OCI-LY1 (cell line): ENCODE results near the gene CARD19.

Experiments used
- EZH2 ChIP-seq: fragments of 200-600 bp; sonication (generic), shearing (Covaris generic); IDR thresholded peaks from 2 replicates; pipeline ENCODE4 v1.8.0; 2017; ENCODE audit warnings: borderline replicate concordance, mixed run types, mild to moderate bottlenecking, antibody characterized with exemption, low read length, moderate library complexity, mixed read lengths
- TF ChIP-seq, protein P1 (sequence below): fragments of 200-600 bp; sonication (generic), shearing (Covaris generic); IDR thresholded peaks from 2 replicates; pipeline ENCODE4 v1.5.1; 2017; ENCODE audit warnings: mild to moderate bottlenecking, antibody characterized with exemption, low read length, moderate library complexity, mixed read lengths

DNA sequence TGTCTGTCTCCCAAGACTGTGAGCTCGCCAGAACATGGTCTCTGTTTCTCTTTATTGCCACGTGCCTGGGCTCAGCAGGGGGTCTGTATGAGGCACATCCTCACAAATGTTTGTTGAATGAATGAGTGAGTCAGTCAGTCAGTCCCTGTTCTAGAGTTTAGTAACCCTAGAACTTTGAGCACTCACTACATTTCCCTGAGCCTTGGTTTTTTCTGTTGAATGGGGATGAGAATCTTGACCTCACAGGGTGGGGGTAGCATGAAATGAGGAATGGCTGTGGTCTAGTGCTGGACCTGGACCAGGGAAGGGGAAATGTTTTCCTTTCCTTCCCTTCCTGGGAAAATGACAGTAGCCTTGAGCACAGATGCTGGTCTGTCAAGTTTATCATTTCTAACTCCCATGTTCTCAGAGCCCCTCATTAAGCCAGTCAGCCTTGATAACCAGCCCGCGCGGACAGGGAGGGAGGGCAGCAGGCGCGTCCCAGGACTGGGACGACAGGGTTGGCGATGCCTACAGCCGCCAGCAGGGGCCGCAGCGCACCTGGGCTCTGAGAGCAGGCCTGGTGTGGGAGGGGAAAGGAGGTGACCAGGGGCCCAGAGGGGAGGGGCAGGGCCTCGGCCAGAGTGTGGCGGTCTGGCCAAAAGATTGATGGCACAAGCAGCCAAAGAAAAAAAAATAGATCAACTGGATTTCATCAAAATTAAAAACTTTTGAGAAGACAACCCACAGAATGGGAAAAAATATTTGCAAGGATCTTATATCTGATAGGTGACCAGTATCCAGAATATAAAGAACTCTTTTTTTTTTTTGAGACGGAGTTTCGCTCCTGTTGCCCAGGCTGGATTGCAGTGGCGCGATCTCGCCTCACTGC lies 63.8 kb downstream of the CARD19 start:
- TF ChIP-seq, protein P1, sequence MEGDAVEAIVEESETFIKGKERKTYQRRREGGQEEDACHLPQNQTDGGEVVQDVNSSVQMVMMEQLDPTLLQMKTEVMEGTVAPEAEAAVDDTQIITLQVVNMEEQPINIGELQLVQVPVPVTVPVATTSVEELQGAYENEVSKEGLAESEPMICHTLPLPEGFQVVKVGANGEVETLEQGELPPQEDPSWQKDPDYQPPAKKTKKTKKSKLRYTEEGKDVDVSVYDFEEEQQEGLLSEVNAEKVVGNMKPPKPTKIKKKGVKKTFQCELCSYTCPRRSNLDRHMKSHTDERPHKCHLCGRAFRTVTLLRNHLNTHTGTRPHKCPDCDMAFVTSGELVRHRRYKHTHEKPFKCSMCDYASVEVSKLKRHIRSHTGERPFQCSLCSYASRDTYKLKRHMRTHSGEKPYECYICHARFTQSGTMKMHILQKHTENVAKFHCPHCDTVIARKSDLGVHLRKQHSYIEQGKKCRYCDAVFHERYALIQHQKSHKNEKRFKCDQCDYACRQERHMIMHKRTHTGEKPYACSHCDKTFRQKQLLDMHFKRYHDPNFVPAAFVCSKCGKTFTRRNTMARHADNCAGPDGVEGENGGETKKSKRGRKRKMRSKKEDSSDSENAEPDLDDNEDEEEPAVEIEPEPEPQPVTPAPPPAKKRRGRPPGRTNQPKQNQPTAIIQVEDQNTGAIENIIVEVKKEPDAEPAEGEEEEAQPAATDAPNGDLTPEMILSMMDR: peak; percentile 99
- no peak for TF ChIP-seq EZH2
